Measurements from ENCODE around the gene KRT74. TPM values are rescaled to one million over a fixed set of nuclear protein-coding genes. Genes with fewer than 3 reads are reported as not detected.
"Not testable (repeated sequence)": the region's sequence is repeated elsewhere in the genome, so short reads cannot be mapped to it uniquely, and the experiment has no call there.

Gene KRT74
- total and polyA plus RNA-seq, 5 experiments from 2014 or later = 0.26 TPM; not detected in 4

DNA sequence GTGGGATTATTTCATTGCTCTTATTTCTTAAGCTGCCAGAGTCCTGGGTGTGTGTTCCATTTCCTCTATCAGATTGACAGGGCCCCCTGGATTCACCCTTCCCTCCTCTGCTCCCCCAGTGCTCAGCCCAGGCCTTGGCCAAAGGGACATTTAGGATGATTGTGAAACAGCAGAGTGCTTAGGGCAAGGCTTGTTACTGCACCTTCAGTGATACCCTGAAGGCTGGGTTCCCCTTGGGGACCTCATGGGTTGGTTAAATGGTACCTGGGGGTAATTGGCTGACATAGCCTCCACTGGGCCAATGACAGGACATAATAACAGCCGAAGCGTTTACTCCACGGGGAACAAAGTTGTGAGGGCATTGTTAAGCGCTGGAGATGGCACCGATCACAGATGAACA, 28.9 kb upstream of the KRT74 start:
- Mint-ChIP-seq H3K9me3 (no peaks in the 10 kb centered on the region), H3K4me3 (peak overlapping the region in 5 of 10 donors; percentile 10 to 50 (median 30)), H3K27me3 (peaks cover 0 to 7% (median 0%) of the 10 kb centered on the region in 5 donors), H3K4me1 (peaks cover 53 to 69% (median 63%) of the 10 kb centered on the region in 4 donors), H3K27ac (peak overlapping the region in 9 of 10 donors; percentile 44 to 92 (median 73)), H3K36me3 (peaks cover 0 to 3% (median 1%) of the 10 kb centered on the region in 3 donors)
- DNase-seq (peak in 1 of 10 donors; percentile 9), ATAC-seq (no peak)
- POLR2A ChIA-PET = no interaction called here

DNA sequence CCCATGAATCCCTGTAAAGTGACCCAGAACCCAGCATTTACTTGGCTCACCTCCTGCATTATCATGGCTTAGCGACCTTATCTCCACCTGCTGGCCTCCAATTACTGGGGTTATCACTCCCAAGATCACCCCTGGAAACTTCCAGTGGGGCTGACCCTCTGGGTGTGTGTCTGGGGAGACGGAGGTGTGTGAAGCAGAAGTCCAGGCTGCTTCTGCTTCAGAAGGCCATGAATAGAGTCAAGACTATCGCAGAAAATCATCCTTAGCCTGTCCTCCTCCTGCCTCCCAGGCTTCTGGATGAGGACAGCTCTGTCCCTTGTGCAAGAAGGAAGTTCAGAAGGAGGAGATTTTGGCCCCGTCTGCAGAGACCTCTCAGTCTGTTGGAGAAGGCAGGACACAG, 28.0 kb upstream of the KRT74 start:
- DNase-seq = peak in 1 of 10 donors; percentile 10
- H3K27me3 Mint-ChIP-seq = peaks cover 0 to 7% (median 0%) of the 10 kb centered on the region in 5 donors
- H3K4me1 Mint-ChIP-seq = peaks cover 45 to 60% (median 55%) of the 10 kb centered on the region in 4 donors
- no peak for ATAC-seq
- POLR2A ChIA-PET = no interaction called here
- H3K4me3 Mint-ChIP-seq = no peak overlapping the region
- H3K9me3 Mint-ChIP-seq = no peaks in the 10 kb centered on the region
- peak overlapping the region in 6 of 10 donors; percentile 19 to 75 (median 60) for H3K27ac Mint-ChIP-seq
- H3K36me3 Mint-ChIP-seq = peaks cover 0 to 3% (median under 1%) of the 10 kb centered on the region in 3 donors

DNA sequence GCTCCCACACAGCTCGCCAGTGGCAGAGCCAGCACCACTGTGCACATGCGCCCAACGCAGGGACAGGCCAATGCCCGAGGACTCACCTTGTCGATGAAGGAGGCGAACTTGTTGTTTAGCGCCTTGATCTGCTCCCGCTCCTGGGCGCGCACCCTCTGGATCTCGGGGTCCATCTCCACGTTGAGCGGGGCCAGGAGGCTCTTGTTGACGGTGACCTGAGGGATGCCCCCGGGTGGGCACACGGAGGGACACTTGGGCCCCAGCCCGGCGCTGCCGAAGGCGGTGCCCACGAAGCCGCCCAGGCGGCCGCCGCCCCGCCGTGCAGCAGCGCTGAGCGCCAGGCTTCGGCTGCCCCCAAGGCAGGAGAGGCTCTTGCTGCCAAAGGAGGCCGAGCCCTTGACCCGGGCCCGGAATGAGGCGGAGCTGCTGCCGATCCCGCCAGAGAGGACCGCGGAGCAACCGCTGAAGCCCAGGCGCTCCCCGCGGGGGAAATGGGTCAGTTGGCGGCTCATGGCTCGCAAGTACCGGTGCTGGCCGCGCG, 27.4 kb upstream of the KRT74 start, which contains the start of gene KRT72:
Gene KRT72 (minus strand): TSS at position 523 of the 541 bp plus-strand sequence. CDS start 11 bp downstream, at position 512.
- peak within 1 kb of the TSS in 7 of 10 donors; percentile 19 to 91 (median 63) for H3K27ac Mint-ChIP-seq
- peaks cover 0 to 7% (median 0%) of the 10 kb centered on the region in 5 donors for H3K27me3 Mint-ChIP-seq
- H3K4me3 Mint-ChIP-seq = peak within 1 kb of the TSS in 2 of 10 donors; percentile 30 to 32
- no peak for ATAC-seq
- H3K9me3 Mint-ChIP-seq = no peaks in the 10 kb centered on the region
- H3K36me3 Mint-ChIP-seq = peaks cover 0 to 3% (median 0%) of the 10 kb centered on the region in 3 donors
- peak in 1 of 10 donors; percentile 16 for DNase-seq
- POLR2A ChIA-PET = no interaction called here
- peaks cover 44 to 54% (median 49%) of the 10 kb centered on the region in 4 donors for H3K4me1 Mint-ChIP-seq

DNA sequence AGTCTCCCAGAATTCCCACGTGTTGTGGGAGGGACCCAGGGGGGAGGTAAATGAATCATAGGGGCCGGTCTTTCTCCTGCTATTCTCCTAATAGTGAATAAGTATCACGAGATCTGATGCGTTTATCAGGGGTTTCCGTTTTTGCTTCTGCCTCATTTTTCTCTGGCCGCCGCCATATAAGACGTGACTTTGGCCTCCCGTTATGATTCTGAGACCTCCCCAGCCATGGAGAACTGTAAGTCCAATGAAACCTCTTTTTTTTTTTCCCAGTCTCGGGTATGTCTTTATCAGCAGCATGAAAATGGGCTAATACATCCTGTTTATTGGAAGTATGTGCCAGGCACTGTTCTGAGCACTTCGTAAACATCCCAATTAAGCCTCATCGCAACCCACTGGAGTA, 26.8 kb upstream of the KRT74 start:
- no peak for DNase-seq
- Mint-ChIP-seq H3K27me3 (peaks cover 0 to 7% (median 0%) of the 10 kb centered on the region in 5 donors), H3K9me3 (no peaks in the 10 kb centered on the region), H3K27ac (peak overlapping the region in 1 of 10 donors; percentile 4), H3K4me1 (peaks cover 39 to 48% (median 44%) of the 10 kb centered on the region in 4 donors), H3K36me3 (peaks cover 0 to 3% (median 0%) of the 10 kb centered on the region in 3 donors), H3K4me3 (no peak overlapping the region)
- no peak for ATAC-seq
- POLR2A ChIA-PET = interaction anchor here (1.0 kb wide), 1 partner anchor 8 kb away, joined by 5 read pairs; no protein-coding TSS in a partner anchor

DNA sequence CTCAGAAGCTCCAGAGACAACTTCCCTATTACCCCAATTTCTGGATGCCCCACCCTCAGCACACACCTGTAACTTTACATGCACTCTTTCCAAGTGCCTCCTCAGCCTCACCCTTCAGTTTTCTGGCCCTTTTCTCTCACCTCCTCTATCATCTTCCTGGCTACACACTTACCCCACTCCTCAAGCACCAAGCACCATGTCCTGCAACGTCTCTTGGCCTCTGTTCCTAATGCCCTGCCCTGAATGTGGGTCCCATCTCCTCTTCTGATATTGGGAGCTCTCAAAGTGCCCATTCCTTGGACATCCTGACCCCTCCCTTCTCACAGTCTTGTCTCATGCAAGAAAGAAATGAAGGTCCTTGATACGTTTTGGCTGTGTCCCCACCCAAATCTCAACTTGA, 26.4 kb upstream of the KRT74 start:
- Mint-ChIP-seq H3K27ac (peak overlapping the region in 5 of 10 donors; percentile 1 to 53 (median 20)), H3K36me3 (peaks cover 0 to 3% (median 0%) of the 10 kb centered on the region in 3 donors), H3K9me3 (no peaks in the 10 kb centered on the region), H3K27me3 (peaks cover 0 to 7% (median 0%) of the 10 kb centered on the region in 5 donors), H3K4me3 (no peak overlapping the region), H3K4me1 (peaks cover 35 to 44% (median 41%) of the 10 kb centered on the region in 4 donors)
- POLR2A ChIA-PET = interaction anchor here (0.6 to 1.0 kb wide), 2 partner anchors 9 to 15 kb away, joined by 3 to 5 read pairs; no protein-coding TSS in a partner anchor
- DNase-seq (peak in 1 of 10 donors; percentile 8), ATAC-seq (no peak)

DNA sequence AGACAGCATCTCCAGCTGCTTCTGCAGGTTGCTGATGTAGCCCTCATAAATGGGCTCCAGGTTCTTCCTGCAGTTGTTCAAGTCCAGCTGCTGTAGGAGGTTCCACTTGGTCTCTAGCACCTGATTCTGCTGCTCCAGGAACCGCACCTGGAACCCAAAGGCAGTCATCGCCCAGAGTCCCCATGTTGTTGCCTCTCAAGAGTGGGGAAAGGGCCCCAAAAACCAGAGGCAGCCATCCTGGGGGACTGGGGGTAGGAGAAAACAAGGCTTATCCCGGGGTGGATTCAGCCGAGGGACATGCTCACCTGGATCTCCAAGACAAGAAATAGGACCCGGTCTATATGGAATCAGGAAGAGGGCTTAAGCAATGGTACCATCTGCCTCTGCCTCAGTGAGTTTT, 25.3 kb upstream of the KRT74 start:
- peaks cover 0 to 3% (median 2%) of the 10 kb centered on the region in 3 donors for H3K36me3 Mint-ChIP-seq
- peak overlapping the region in 2 of 10 donors; percentile 13 to 75 for H3K27ac Mint-ChIP-seq
- POLR2A ChIA-PET = no interaction called here
- peaks cover 0 to 7% (median 0%) of the 10 kb centered on the region in 5 donors for H3K27me3 Mint-ChIP-seq
- no peaks in the 10 kb centered on the region for H3K9me3 Mint-ChIP-seq
- no peak overlapping the region for H3K4me3 Mint-ChIP-seq
- DNase-seq = peak in 1 of 10 donors; percentile 7
- H3K4me1 Mint-ChIP-seq = peaks cover 25 to 34% (median 32%) of the 10 kb centered on the region in 4 donors
- no peak for ATAC-seq

DNA sequence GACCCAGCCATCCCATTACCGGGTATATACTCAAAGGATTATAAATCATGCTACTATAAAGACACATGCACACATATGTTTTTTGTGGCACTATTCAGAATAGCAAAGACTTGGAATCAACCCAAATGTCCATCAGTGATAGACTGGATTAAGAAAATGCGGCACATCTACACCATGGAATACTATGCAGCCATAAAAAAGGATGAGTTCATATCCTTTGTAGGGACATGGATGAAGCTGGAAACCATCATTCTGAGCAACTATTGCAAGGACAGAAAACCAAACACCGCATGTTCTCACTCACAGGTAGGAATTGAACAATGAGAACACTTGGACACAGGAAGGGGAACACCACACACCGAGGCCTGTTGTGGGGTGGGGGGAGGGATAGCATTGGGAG, 20.6 kb upstream of the KRT74 start:
- H3K27ac Mint-ChIP-seq, DNase-seq, H3K4me3 Mint-ChIP-seq, H3K36me3 Mint-ChIP-seq, ATAC-seq, H3K27me3 Mint-ChIP-seq, H3K9me3 Mint-ChIP-seq: not testable (repeated sequence)
- POLR2A ChIA-PET = interaction anchor here (0.6 to 1.1 kb wide), 2 partner anchors 11 to 1740 kb away, joined by 4 to 11 read pairs; no protein-coding TSS in a partner anchor
- peaks cover 17 to 38% (median 24%) of the 10 kb centered on the region in 4 donors for H3K4me1 Mint-ChIP-seq

DNA sequence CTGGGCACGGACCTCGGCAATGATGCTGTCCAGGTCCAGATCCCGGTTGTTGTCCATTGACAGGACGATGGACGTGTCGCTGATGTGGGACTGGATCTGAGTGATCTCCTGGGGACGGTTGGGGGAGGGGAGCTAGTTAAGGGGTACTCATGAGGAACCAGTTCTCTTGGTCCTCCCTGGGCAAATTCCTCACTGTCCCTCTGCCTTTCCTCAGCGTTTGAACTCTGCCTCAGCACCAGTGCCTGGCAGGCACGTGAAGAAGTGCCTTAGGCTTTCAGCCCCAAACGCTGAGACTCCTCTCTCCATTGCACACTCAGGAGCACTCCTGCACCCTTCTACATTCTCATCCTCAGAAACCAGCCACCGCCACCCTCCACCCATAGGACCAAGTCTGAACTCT, 17.9 kb upstream of the KRT74 start:
- POLR2A ChIA-PET = interaction anchor here (9.6 kb wide), 1 partner anchor 19 kb away, joined by 130 read pairs; no protein-coding TSS in a partner anchor
- no peaks in the 10 kb centered on the region for H3K9me3 Mint-ChIP-seq
- peaks cover 0 to 2% (median 0%) of the 10 kb centered on the region in 5 donors for H3K27me3 Mint-ChIP-seq
- H3K4me3 Mint-ChIP-seq = no peak overlapping the region
- H3K36me3 Mint-ChIP-seq = peaks cover 0 to 2% (median 0%) of the 10 kb centered on the region in 3 donors
- DNase-seq (no peak), ATAC-seq (no peak)
- peak overlapping the region in 5 of 10 donors; percentile 26 to 78 (median 71) for H3K27ac Mint-ChIP-seq
- peaks cover 27 to 47% (median 36%) of the 10 kb centered on the region in 4 donors for H3K4me1 Mint-ChIP-seq

DNA sequence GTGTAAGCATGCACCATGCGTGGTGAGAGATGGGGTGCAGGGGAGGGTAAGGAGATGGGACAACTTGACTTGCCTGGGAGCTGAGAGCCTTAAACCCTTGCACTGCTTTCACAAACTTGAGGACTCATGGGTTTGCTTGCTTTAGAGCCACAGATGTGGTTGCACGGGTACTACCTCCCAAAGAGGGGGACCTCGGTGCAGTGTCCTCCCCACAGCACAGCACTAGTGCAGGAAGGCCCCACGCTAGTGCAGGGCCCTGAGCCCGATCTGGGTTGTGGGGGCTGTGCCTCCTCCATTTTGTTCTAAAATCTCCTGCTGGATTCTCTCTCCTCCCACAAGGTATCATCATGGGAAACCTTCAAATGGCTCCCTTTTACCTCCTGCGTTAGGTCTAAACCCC, 16.4 kb upstream of the KRT74 start:
- peaks cover 39 to 62% (median 51%) of the 10 kb centered on the region in 4 donors for H3K4me1 Mint-ChIP-seq
- H3K4me3 Mint-ChIP-seq = peak overlapping the region in 1 of 10 donors; percentile 0
- H3K27ac Mint-ChIP-seq = peak overlapping the region in 9 of 10 donors; percentile 35 to 82 (median 68)

DNA sequence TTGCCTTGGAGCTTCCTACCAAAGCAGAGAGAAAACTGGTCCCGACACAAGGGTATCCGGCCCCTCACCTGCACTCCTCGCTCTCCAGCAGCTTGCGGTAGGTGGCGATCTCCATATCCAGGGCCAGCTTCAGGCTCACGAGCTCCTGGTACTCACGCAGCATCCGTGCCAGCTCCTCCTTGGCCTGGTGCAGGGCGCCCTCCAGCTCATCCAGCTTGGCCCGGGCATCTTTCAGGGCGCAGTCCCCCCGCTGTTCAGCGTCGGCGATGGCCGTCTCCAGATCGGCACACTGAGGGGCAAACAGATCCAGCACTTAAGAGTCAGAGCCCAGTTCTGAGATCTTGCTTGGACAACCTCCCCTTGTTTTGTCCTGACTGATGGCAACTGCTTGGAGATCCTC, 13.9 kb upstream of the KRT74 start:
- Mint-ChIP-seq H3K27me3 (no peaks in the 10 kb centered on the region), H3K9me3 (no peaks in the 10 kb centered on the region), H3K36me3 (no peaks in the 10 kb centered on the region), H3K4me1 (peaks cover 54 to 80% (median 66%) of the 10 kb centered on the region in 4 donors), H3K4me3 (peak overlapping the region in 1 of 10 donors; percentile 60), H3K27ac (peak overlapping the region in 8 of 10 donors; percentile 3 to 98 (median 93))
- no peak for DNase-seq
- no peak for ATAC-seq
- POLR2A ChIA-PET = interaction anchor here (1.0 to 9.6 kb wide), 4 partner anchors 23 to 287 kb away, joined by 3 to 130 read pairs (median 24); no protein-coding TSS in a partner anchor

More for the DNA sequence above, 16.4 kb upstream of the KRT74 start:
- ATAC-seq = no peak
- H3K9me3 Mint-ChIP-seq = no peaks in the 10 kb centered on the region
- no peak for DNase-seq
- H3K27me3 Mint-ChIP-seq = peaks cover 0 to 2% (median 0%) of the 10 kb centered on the region in 5 donors
- peaks cover 0 to 2% (median 0%) of the 10 kb centered on the region in 3 donors for H3K36me3 Mint-ChIP-seq
- POLR2A ChIA-PET = interaction anchor here (0.6 to 9.6 kb wide), 4 partner anchors 16 to 278 kb away, joined by 3 to 130 read pairs (median 4); no protein-coding TSS in a partner anchor

DNA sequence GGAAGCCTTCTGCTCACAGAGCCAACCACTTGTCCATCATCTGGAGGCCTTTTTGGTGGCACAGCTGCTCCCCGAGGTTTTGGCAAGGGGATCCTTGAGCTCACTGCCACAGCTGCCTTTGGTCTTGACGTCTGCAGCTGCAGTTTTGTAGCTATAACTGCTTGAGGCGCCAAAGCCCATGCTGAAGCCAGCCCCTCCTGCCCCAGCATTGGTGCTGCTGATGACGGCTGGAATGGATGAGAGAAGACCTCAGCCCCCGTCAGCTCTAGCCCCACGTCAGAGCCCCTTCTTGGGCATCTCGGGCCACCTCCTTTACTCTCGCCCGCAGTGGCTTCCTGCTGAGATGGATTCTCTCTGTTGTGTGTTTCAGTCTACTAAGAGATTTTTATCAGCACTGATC, 12.3 kb upstream of the KRT74 start:
- Mint-ChIP-seq H3K9me3 (no peaks in the 10 kb centered on the region), H3K4me1 (peaks cover 48 to 68% (median 59%) of the 10 kb centered on the region in 4 donors), H3K4me3 (peak overlapping the region in 9 of 10 donors; percentile 7 to 68 (median 39)), H3K27me3 (no peaks in the 10 kb centered on the region), H3K27ac (peak overlapping the region; percentile 32 to 98 (median 89)), H3K36me3 (no peaks in the 10 kb centered on the region)
- ATAC-seq (peak; percentile 96 to 97), DNase-seq (peak; percentile 58 to 97 (median 78))
- POLR2A ChIA-PET = interaction anchor here (0.8 to 9.6 kb wide), 14 partner anchors 9 to 294 kb away, joined by 3 to 130 read pairs (median 4); no protein-coding TSS in a partner anchor

DNA sequence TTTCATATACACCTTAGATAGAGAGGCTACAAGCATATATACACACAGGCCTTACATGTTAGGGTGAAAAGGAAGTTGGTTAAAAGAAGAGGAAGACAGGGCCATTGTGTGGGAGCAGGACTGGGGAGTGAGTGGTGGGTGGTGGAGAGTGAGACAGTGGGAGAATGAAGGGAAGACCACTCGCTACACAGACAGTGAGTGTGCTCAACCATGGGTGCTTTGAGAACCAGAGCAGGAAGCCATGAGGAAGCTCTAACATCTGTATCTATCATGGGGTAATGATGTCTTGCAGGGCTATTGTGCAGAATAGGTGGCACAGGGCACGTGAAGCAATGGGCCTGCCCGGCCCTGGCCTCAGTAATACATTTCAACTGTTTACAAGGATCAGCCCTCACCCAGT, 11.4 kb upstream of the KRT74 start:
- H3K27ac Mint-ChIP-seq = peak overlapping the region; percentile 32 to 98 (median 89)
- no peaks in the 10 kb centered on the region for H3K36me3 Mint-ChIP-seq
- POLR2A ChIA-PET = interaction anchor here (0.5 to 9.6 kb wide), 8 partner anchors 10 to 293 kb away, joined by 3 to 130 read pairs (median 4); no protein-coding TSS in a partner anchor
- no peaks in the 10 kb centered on the region for H3K9me3 Mint-ChIP-seq
- H3K4me3 Mint-ChIP-seq = peak overlapping the region in 5 of 10 donors; percentile 5 to 72 (median 27)
- H3K4me1 Mint-ChIP-seq = peaks cover 50 to 68% (median 61%) of the 10 kb centered on the region in 4 donors
- ATAC-seq = no peak
- DNase-seq = no peak
- H3K27me3 Mint-ChIP-seq = no peaks in the 10 kb centered on the region

Data from naive thymus-derived CD8-positive, alpha-beta T cell (primary cell).